K562 (cell line): ENCODE measurements around the gene NUMB. TPM values are rescaled to one million over a fixed set of nuclear protein-coding genes. Genes with fewer than 3 reads are reported as not detected.

ENCODE experiments used
- ATAC-seq: fragments of 200-7000 bp; cut with Tn5 transposase; 3 replicates; pipeline ENCODE4 v1.9.1; 2020; ENCODE audit warnings: moderate library complexity
- BruUV-seq: library from RNA; stranded (reverse); fragments of 400-500 nt; replicated peaks from 2 replicates; lab custom pipeline; 2021; lab: Mats Ljungman, UMichigan
- CTCF ChIA-PET: fragments of 300-600 bp; formaldehyde crosslinking; extraction: SDS; loops from one replicate; lab custom pipeline; 2021; ENCODE audit warnings: low intra/inter-chr PET ratio; lab: Yijun Ruan, JAX
- POLR2A ChIA-PET: fragments of 300-600, 350-650 bp; sonication (Branson Sonifier 250); formaldehyde crosslinking; extraction: SDS; loops from one replicate; lab custom pipeline; 2021; ENCODE audit warnings: antibody characterized with exemption, inconsistent platforms; lab: Yijun Ruan, JAX
- DNase-seq, 4 experiments: peaks; one replicate each; pipeline versions ENCODE4 v3.0.0 to v3.0.0-alpha.2; 2011 to 2018; ENCODE audit warnings: low spot score in 3 of 4, mixed read lengths in 3 of 4; ENCODE audit errors: extremely low read depth in 1 of 4
- FAIRE-seq: peaks from 2 replicates; lab custom pipeline; 2011; peaks lifted over from hg19 to GRCh38; lab: Jason Lieb, UNC
- H2AFZ ChIP-seq: 2 replicates; pipeline ENCODE4 v1.6.0; 2011; ENCODE audit warnings: low read depth, low read length, control low read depth, inconsistent platforms
- H3K27ac ChIP-seq: fragments of 200-600 bp; 3 replicates; pipeline ENCODE4 v1.8.0; 2011; ENCODE audit warnings: low read depth, mild to moderate bottlenecking, control low read depth, inconsistent platforms, low read length, moderate library complexity, mixed read lengths; ENCODE audit errors: extremely low read depth
- H3K27me3 ChIP-seq, 2 experiments: fragments of 300-600 bp in 1 of 2; 2 replicates in 1 of 2; 3 replicates in 1 of 2; pipeline versions ENCODE4 v1.6.0 to v1.8.0; 2011; ENCODE audit warnings: inconsistent platforms in 2 of 2, low read length in 2 of 2, mild to moderate bottlenecking in 1 of 2, mixed read lengths in 1 of 2, moderate library complexity in 1 of 2; ENCODE audit not compliant: control insufficient read depth in 2 of 2, insufficient read depth in 2 of 2
- H3K36me3 ChIP-seq: fragments of 300-600 bp; 3 replicates; pipeline ENCODE4 v1.8.0; 2011; ENCODE audit warnings: mild to moderate bottlenecking, low read length, inconsistent platforms; ENCODE audit not compliant: control insufficient read depth, insufficient read depth
- H3K4me1 ChIP-seq, 2 experiments: fragments of 200-600 bp in 1 of 2; replicated peaks in 1 of 2; 2 replicates in 1 of 2; 3 replicates in 1 of 2; pipeline versions ENCODE4 v1.5.1 to v1.8.0; 2011; ENCODE audit warnings: inconsistent platforms in 2 of 2, low read length in 2 of 2, mild to moderate bottlenecking in 1 of 2, mixed read lengths in 1 of 2, moderate library complexity in 1 of 2; ENCODE audit not compliant: control insufficient read depth in 2 of 2, insufficient read depth in 2 of 2
- H3K4me2 ChIP-seq: 2 replicates; pipeline ENCODE4 v1.6.1; 2011; ENCODE audit warnings: low read length, control low read depth, inconsistent platforms, mixed read lengths; ENCODE audit not compliant: insufficient read depth
- H3K4me3 ChIP-seq: fragments of 200-600 bp; sonication (generic), shearing (Covaris generic); 2 replicates; pipeline ENCODE4 v1.5.1; 2016; ENCODE audit warnings: control low read depth, inconsistent platforms
- H3K79me2 ChIP-seq: fragments of 200-600 bp; 3 replicates; pipeline ENCODE4 v1.8.0; 2011; ENCODE audit warnings: low read length, inconsistent platforms; ENCODE audit not compliant: control insufficient read depth, insufficient read depth
- H3K9ac ChIP-seq, 2 experiments: 2 replicates each; pipeline versions ENCODE4 v1.6.0 to v1.6.1; 2011; ENCODE audit warnings: low read depth in 2 of 2, low read length in 2 of 2, control low read depth in 1 of 2, inconsistent platforms in 1 of 2, mild to moderate bottlenecking in 1 of 2, mixed read lengths in 1 of 2; ENCODE audit not compliant: insufficient read depth in 1 of 2
- H3K9me1 ChIP-seq: one replicate; pipeline ENCODE4 v1.6.0; 2011; ENCODE audit warnings: inconsistent platforms, mild to moderate bottlenecking, low read length, moderate library complexity; ENCODE audit not compliant: control insufficient read depth, insufficient read depth
- H3K9me3 ChIP-seq: replicated peaks from 2 replicates; pipeline ENCODE4 v1.5.1; 2011; ENCODE audit warnings: low read depth, low read length, inconsistent platforms; ENCODE audit not compliant: control insufficient read depth, insufficient read depth
- H4K20me1 ChIP-seq: replicated peaks from 2 replicates; pipeline ENCODE4 v1.6.1; 2011; ENCODE audit warnings: low read length, inconsistent platforms, mixed read lengths; ENCODE audit not compliant: control insufficient read depth, insufficient read depth
- CEBPB ChIP-seq: fragments of 450-650 bp; IDR thresholded peaks from 2 replicates; pipeline ENCODE4 v1.6.1; 2016; ENCODE audit warnings: missing genetic modification characterization, missing compliant biosample characterization
- CEBPG ChIP-seq, 3 experiments: fragments of 200-800 bp in 1 of 3; sonication (Bioruptor generic) in 1 of 3; sonication (generic) in 1 of 3; formaldehyde crosslinking in 1 of 3; IDR thresholded peaks in 2 of 3; conservative IDR thresholded peaks in 1 of 3; 2 replicates each; pipeline versions ENCODE4 v1.6.1 to v1.8.0; 2016 to 2022; ENCODE audit warnings: missing compliant biosample characterization in 2 of 3, missing genetic modification characterization in 2 of 3, mild to moderate bottlenecking in 1 of 3, missing genetic modification reagents in 1 of 3
- ZNF184 ChIP-seq: sonication (generic); formaldehyde crosslinking; IDR thresholded peaks from 2 replicates; pipeline ENCODE4 v1.5.0; 2020; ENCODE audit warnings: missing genetic modification reagents
- WGBS: fragments of 100-300 bp; shearing (Covaris generic); methylation state at CpG from one replicate; pipeline ENCODE4 v1.1.6; 2016; ENCODE audit warnings: low coverage, mixed read lengths; ENCODE audit not compliant: insufficient coverage; ENCODE audit errors: missing lambda C conversion rate; 5-methylcytosine and 5-hydroxymethylcytosine counted together
- in situ Hi-C: fragments of 300-500 bp; cut with MboI; formaldehyde crosslinking; loops from 4 replicates; pipeline ENCODE4 v1.15.0; 2018; ENCODE audit warnings: inconsistent platforms, mixed read lengths
- intact Hi-C: fragments of 100-400 bp; cut with micrococcal nuclease; formaldehyde crosslinking; loops from 2 replicates; pipeline ENCODE4 v1.14.2; 2022
- polyA plus RNA-seq, 8 experiments: library from polyadenylated mRNA; depleted of rRNA in 4 of 8; stranded (reverse) in 5 of 8; unstranded in 3 of 8; fragments of >200 nt; fragmentation: Nextera tagmentation in 2 of 8; fragmentation: Illumina TruSeq in 1 of 8; extraction: Ambion mirVana in 2 of 8; extraction: Trizol in 1 of 8; gene quantifications; 2 replicates each; pipeline versions ENCODE4 v1.2.1 to v1.2.3, GENCODE V29; 2011 to 2014; ENCODE audit warnings: inconsistent platforms in 1 of 8, missing spikeins in 1 of 8
- total RNA-seq, 7 experiments: library from RNA; depleted of rRNA in 6 of 7; stranded (reverse); fragments of >200 nt in 6 of 7; fragmentation: Illumina TruSeq in 2 of 7; extraction: Trizol in 2 of 7; gene quantifications; 2 replicates each; pipeline versions ENCODE4 v1.2.1 to v1.2.3, GENCODE V29; 2011 to 2021; ENCODE audit warnings: low replicate concordance in 1 of 7
- TF ChIP-seq, protein P1 (sequence below): fragments of 250-450 bp; sonication (Bioruptor Pico); IDR thresholded peaks from 2 replicates; pipeline ENCODE4 v1.4.0; 2020; ENCODE audit warnings: mild to moderate bottlenecking, moderate library complexity, borderline replicate concordance

The NUMB gene
- total and polyA plus RNA-seq, 9 of the 15 experiments (the other 6 are each of a cell fraction or from before 2014, with no cell fraction given): 13.5 to 54.0 (median 32.3) TPM

- no peak overlapping the region for H3K4me2 ChIP-seq
- intact Hi-C loops: loop anchor here (10.0 kb wide), 1 partner anchor 539 kb away; the partner anchor contains the start of gene DCAF4
Observed at GRCh38 chr14:73463411-73463810, 5.1 kb upstream of the NUMB start.

More at GRCh38 chr14:73463411-73463810, 5.1 kb upstream of the NUMB start:
- Histone ChIP-seq H3K4me1 (peaks cover 18 to 67% of the 10 kb centered on the region in 2 experiments), H3K27ac (no peak overlapping the region), H3K9ac (peak overlapping the region in 1 of 2 experiments; percentile 3; a peak in 1 of 4 replicates), H3K4me3 (no peak overlapping the region), H3K9me1 (peaks cover 3% of the 10 kb centered on the region), H3K79me2 (peaks cover under 1% of the 10 kb centered on the region; the same call in 1 of the 3 replicates), H3K9me3 (no peaks in the 10 kb centered on the region), H3K27me3 (no peaks in the 10 kb centered on the region), H2AFZ (peak overlapping the region; percentile 8; the same call in 1 of the 2 replicates), H4K20me1 (no peaks in the 10 kb centered on the region), H3K36me3 (no peaks in the 10 kb centered on the region)
- in situ Hi-C loops: loop anchor here (25.0 kb wide), 2 partner anchors 426 to 951 kb away; partner anchors contain the start of gene ZFYVE1
- 45% methylated on average over 3 of the region's 5 CpGs for WGBS
- FAIRE-seq (no peak), DNase-seq (peak in 1 of 4 experiments; percentile 24), ATAC-seq (no peak)
- CTCF ChIA-PET: no interaction called here
- TF ChIP-seq ZNF184 (CRISPR knock-in tag) (no peak), CEBPG (CRISPR knock-in tag; IDR thresholded peaks at IDR 0.05) (peak; percentile 54; the same call in 1 of the 2 replicates), CEBPG (tag; conservative IDR thresholded peaks at IDR 0.05 in 1 of 2, IDR thresholded peaks at IDR 0.05 in 1 of 2) (peak; percentile 80 to 92), CEBPB (tag) (peak; percentile 86)
- TF ChIP-seq, protein P1, sequence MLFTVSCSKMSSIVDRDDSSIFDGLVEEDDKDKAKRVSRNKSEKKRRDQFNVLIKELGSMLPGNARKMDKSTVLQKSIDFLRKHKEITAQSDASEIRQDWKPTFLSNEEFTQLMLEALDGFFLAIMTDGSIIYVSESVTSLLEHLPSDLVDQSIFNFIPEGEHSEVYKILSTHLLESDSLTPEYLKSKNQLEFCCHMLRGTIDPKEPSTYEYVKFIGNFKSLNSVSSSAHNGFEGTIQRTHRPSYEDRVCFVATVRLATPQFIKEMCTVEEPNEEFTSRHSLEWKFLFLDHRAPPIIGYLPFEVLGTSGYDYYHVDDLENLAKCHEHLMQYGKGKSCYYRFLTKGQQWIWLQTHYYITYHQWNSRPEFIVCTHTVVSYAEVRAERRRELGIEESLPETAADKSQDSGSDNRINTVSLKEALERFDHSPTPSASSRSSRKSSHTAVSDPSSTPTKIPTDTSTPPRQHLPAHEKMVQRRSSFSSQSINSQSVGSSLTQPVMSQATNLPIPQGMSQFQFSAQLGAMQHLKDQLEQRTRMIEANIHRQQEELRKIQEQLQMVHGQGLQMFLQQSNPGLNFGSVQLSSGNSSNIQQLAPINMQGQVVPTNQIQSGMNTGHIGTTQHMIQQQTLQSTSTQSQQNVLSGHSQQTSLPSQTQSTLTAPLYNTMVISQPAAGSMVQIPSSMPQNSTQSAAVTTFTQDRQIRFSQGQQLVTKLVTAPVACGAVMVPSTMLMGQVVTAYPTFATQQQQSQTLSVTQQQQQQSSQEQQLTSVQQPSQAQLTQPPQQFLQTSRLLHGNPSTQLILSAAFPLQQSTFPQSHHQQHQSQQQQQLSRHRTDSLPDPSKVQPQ: no peak
- BruUV-seq: no TSS peak
- POLR2A ChIA-PET: interaction anchor here (1.1 to 2.6 kb wide), 2 partner anchors 9 to 153 kb away, joined by 3 to 11 read pairs; no protein-coding TSS in a partner anchor
